ENCODE data around the gene NKAIN4.

NKAIN4 gene

DNA sequence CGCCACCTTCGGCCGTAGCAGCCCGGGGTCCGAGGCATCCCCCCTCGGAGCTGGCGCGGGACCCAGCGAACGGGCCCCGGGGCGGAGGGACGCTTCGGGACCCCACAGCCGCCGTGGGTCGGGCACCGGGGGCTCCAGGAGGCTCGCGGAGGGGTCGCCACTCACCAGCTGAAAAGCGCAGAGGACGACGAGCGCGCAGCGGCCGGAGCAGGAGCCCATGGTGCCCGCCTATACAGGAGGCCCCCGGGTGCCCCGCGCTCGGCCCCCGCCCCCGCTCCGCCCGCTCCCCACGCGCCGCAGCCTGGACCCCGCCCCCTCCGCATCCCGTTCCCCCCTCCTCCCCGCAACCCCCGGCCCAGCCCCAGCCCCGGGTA, at the start of gene NKAIN4:
Gene NKAIN4 (minus strand): TSS at position 232 of the 374 bp plus-strand sequence. CDS start 13 bp downstream, at position 219.
- no peak for DNase-seq (ENCODE audit: low spot score)

DNA sequence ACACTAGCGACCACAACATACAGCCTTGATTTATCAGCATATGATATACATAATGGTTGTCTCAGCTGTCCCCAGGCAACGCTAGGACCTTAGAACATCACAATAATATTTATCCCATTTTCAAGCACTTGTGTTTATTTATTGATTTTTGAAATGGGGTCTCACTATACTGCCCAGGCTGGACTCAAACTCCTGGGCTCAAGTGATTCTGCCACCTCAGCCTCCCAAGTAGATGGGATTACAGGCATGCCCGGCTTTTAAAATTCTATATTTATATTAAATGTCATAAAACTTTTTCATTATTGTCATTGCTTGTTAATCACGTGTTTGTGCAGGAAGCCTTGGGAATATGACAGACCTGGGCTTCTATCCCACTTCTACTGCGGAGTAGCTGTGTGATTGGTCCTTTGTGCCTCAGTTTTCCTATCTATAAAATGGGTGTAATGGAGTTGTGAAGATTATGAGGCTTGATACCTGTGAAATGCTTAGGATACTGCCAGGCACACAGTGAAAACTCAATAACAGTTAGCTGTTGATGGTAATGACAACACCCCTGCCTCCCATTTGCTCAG, 48.9 kb upstream of the NKAIN4 start:
- no peak for DNase-seq (ENCODE audit: low spot score)

DNA sequence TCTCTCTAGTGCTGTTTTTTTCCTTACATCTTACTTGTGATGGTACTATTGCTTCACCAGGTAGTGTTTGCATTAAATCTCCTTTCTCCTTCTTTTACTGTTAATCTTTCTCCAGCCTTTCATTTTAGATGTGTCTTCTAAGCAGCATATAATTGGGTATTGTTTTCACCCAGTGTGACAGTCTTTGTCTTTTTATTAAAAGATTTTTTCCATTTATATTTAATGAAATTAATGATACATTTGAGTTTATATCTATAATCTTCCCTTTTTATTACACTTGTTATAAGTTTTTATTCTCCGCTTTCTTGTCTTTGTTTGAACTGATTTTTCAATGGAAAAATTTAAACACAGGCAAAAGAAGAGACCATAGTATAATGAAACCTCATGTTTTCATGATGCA, 47.4 kb upstream of the NKAIN4 start:
- DNase-seq (ENCODE audit: low spot score) = no peak

DNA sequence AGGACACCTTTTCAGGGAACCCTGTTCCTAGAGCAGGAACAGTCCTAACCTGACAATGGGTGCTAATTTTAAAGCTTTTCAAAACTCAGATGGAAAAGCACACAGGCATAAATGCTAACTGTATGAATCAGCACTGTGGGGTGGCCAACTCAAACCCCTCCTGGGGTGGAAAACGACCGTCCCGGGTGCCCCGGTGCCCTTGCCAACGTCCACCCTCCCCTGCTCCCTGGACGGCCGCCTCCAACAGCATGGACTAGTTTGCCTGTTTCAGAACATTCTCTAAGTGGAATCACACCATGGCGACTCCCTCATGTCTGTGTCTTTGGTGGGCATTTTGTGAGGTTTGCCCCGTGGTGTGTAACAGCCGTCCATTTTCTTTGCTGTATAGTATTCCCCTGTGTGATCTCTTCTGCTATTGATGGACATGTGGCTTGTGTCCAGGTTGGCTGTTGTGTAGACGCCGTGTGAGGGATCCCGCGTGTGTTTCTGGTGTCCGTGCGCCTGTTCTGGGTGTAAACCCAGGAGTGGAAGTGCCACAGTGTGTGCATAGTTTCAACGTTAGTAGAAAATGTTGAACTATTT, 44.6 kb upstream of the NKAIN4 start:
- no peak for DNase-seq (ENCODE audit: low spot score)

DNA sequence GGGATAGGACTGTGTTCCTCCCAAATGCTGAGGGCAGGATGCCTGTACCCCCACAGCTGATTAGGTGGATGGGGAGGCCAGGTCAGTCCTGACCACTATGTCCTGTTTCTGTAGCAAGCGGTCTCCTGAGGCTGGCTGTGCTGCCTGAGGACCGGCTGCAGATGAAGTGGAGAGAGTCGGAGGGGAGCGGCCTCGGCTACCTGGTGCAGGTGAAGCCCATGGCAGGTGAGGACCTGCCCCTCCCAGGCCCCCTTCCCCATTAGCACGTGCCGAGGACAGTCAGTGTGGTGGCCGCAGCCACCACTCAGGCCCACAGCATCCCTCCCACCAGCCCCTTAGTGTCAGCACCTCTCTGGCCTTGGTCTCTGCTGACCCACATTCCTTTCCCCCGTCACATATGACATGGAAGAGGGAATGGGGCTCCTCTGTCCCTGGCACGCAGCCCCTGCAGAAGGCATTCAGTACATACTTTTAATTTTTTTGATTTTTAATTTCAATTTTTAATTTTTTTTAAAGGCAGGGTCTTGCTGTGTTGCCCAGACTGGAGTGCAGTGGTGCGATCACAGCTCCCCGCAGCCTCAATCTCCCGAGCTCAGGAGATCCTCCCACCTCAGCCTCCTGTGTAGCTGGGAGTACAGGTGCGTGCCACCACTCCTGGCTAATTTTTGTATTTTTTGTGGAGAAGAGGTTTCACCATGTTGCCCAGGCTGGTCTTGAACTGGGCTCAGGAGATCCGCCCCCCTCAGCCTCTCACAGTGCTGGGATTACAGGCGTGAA, 43.7 kb upstream of the NKAIN4 start:
- no peak for DNase-seq (ENCODE audit: low spot score)

DNA sequence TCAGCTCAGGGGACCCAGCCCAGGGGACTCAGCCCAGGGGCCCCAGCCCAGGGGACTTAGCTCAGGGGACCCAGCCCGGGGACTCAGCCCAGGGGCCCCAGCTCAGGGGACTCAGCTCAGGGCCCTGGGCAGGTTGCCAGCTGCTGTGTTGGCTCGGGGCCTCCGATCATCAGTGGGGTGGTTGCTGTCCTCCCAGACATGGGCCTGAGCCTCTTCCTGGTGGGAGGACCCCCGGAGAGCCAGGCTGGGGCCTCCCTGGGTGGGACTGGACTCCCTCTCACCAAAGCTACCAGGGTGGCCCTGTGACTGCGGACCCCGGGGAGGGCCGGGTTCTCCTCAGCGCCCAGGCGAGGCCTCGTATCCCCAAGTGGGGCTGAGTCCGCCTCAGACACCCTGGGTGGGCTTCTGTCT, 43.1 kb upstream of the NKAIN4 start:
- no peak for DNase-seq (ENCODE audit: low spot score)

DNA sequence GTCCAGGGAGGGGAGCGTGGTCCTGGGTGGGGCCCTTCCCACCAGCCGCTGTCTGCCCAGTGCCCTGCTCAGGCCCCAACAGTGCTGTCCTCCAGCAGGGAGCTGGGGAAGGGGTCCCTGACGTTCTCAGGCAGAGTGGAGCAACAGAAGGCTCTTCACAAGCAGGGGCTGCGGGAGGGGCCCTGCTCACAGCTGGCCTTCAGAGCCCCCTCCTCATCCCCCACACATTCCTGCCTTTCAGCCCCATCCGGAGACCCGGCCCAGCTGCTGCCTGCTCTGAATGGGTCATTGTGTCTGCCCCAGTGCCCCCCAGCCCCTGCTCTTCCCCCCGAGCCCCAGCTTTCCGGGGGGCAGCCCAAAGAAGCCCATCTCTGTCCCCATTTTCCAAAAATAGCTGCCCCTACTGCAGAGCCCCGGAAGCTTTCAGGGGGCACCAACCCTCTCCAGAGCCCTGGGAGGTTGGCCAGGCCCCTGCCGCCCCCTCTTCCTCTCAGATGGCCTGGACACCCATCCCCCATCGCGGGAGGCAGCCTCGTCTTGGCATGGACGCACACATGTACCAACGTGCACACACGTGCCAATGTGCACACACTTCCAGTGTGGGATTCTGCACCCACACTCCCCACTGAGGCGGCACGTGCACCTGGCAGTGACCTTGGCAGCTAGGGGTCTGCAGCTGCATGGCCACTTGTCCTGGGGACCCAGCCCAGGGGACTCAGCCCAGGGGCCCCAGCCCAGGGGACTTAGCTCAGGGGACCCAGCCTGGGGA, 42.5 kb upstream of the NKAIN4 start:
- DNase-seq (ENCODE audit: low spot score) = peak; percentile 14

DNA sequence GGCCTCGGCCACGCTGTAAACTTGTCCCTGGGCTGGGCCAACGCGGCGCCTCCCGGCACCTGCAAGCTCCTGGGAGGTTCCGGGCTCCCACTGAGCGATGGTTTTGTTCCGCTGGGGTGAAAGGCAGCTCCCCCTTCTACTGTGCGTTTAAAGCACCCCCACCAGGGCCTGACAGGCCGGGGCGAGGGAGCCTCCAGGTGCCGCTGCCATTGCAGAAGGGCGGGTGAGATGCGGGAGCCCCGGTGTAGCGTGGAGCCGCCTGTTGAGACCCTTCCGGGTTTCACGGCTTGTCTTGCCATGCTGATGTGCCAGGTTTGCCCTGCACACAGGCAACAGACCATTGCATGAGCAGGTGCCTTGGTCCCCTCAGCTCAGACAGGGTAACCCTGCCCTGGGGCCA, 41.6 kb upstream of the NKAIN4 start:
- DNase-seq (ENCODE audit: low spot score) = no peak

DNA sequence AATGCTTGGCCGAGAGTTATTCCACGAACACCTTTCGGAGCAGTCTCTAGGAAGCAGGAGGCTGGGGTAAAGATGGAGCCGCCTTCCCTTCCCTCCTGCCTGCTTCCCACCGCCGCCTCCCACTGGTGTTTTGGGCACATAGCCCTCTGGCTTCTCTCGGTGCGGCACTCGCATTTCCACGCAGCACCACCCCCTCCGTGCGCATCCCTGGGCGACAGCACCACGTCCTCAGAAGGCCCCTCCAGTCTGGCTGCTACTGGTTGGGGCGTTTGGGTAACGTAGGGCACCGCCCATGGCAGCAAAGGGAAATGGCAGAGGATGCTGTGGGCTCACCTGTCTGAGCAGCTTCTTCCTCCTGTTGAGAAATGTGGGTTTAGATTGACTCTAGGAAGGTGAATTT, 41.2 kb upstream of the NKAIN4 start:
- no peak for DNase-seq (ENCODE audit: low spot score)

DNA sequence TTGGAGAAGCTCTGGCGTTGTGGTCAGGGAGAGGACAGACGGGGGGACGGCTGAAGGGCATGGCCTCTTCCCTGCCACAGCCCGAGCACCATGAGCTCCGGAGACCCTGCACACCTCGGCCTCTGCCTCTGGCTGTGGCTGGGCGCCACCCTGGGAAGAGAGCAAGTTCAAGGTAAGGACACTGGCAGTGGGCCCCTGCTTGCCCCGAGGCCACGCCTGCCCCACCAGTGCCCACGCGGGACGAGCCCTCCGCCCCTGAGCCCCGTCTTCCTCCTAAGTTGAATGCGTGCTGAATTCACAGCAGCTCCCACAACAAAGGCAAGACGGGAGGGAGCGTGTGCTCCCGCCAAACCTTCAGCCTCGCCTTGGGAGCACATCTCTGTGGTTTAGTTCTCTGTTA, 40.8 kb upstream of the NKAIN4 start:
- DNase-seq (ENCODE audit: low spot score) = no peak

DNA sequence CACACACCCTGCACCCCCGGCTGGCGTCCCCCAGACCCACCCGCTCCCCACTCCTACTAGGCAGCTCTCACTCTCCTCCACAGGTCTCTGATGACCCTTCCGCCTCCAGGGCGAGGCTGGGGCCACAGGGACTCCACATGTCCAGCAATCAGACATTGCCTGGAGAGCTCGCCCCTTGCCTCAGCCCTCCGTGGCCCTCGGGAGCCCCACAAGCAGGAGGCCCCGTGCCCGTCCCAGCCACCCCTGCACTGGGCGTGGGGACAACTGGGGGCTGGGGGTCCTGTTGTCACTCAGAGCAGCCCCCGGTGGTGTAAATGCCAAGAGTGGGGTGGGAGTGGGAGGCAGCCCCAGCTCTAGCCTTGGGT, 40.3 kb upstream of the NKAIN4 start:
- no peak for DNase-seq (ENCODE audit: low spot score)

DNA sequence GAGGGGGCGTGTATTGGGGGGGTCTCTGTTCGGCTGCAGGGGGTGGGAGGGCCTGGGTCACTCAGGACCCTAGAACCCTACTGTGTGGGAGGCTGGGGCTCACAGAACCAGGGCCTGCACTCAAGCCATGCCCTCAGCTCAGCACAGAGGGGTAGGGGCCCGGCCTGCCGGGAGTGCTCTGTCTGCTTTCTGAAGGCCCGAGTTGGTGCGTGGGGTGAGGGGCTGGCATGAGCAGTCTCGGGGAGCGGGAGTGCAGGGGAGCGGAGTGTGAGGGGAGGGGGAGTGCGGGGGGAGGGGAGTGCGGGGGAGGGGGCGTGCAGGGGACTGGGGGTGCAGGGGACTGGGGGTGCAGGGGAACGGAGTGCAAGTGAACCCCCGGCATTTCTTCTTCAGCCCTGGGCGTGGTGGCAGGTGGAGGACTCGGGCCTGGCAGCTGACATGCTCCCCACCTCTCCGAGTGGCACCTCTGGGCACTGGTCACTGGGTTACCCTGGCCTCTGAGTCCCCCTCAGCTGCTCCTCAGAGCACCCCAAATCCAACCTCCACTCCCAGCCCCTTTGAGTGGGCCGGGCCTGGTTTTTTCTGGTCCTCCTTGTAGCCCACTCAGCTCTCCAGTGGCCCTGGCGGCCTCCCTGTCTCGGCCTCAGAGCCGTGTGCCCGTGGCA, 39.7 kb upstream of the NKAIN4 start:
- DNase-seq (ENCODE audit: low spot score) = no peak

DNA sequence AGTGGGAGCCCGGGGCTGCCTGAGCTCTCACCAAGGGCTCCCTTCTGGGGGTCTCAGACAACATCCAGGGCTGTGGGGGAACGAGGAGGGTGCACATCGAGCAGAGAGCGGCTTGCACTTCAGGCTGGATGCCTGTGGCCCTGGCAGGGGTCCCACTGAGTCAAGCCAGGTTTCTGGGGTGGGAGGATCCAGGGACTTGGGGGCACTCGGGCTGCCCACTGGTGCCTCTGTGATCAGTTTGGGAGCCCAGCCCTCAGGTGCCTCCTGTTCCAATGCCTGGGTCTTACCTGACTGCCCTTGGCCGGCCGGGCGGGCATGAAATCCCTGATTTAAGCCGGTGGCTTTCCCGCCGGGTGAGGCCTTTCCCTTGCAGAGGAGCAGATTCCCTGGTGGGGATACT, 39.2 kb upstream of the NKAIN4 start:
- DNase-seq (ENCODE audit: low spot score) = no peak

DNA sequence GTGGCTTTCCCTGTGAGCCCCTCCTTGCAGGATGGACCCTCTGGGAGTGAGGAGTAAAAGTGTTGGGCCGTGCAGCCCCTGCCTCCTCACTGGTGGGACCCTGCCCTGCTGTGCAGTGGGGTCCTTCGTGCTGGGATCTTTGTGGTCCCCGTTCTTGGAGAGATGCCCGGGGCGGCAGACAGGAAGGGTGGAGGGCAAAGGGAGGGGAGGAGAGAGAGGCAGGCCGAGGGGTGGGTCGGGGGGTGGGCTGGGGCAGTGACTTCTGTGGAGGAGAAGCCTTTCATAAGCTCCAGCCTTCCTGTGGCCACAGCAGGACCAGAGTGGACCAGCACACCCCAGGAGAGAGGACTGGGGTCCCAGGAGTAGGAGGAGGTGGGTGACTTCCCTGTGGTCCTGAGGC, 38.6 kb upstream of the NKAIN4 start, which contains the start of gene COL20A1:
Gene COL20A1 (plus strand): TSS at position 283 of the 400 bp plus-strand sequence. CDS start 1,922 bp downstream, outside the sequence.
- DNase-seq (ENCODE audit: low spot score) = no peak

DNA sequence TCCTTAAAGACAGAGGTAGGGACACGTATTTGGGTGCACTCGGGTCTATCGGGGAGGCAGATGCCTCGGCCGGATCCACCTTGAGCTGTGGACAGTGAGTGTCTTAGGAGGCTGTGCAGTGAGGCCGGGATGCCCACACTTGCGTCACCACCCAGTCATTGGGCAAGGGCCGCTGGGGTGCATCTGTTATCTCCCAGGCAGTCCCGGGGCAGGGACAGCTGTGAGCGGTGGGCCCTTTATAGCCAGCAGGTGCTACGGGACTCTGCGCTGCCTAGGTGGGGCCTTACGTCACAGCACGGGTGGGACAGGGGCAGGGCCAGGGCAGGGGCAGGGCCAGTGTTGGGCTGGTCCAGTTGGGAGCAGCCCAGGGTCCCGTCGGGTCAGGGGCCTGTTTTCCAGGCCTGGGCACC, 38.0 kb upstream of the NKAIN4 start:
- no peak for DNase-seq (ENCODE audit: low spot score)

DNA sequence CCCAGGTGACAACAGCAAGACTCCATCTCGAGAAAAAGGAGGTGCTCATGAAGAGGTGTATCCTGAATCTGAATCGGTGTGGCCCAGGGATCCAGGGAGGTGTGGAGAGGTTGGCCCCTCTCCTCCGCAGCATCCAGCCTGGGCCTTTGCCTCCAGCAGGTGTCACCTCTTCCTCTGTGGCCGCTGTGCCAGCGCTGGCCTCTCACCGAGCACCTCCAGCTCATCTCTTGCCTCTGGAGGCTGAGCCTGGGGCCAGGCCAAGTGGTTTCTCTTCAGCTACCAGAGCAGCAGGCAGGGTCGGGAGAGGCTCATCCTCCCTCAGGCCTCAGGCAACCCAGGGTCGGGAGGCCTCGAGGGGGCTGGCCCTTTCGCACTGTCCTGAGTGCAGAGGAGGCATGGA, 37.5 kb upstream of the NKAIN4 start:
- DNase-seq (ENCODE audit: low spot score) = no peak

DNA sequence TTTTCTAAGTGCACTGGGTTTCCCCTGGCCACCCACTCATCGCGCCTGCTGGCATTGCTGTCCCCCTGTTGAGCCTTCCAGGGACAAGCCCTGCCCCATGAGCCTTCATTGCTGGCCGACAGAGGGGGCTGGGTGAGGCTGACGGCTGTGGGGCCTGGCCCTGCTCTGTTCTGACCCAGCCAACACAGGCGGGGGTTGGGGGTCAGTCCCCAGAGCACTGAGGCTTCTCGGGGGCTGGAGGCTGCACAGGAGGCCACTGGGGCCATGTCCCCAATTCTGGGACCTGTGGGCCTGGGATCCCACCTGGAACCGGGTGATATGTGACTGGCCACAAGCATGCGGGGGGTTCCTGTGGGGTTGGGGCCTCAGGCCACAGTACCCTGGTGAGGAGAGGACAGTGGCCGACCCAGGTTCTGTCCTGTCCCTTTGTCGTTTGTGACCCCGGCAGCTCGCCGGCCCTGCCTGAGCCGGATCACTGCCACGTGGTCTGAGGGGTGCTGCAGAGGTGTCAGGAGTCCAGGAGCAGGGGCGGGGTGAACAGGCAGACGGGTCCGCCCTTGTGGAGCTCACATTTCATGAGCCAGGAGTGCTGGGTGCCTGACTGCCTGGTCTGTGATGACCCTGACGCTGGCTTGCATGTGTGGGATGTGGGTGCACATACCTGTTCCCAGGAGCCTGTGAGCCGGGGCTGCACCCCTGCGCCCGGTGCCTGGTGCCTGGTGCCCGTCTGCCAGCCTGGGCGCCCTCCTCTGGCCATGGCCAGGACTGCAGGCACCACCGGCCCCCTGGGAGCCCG, 36.6 kb upstream of the NKAIN4 start:
- DNase-seq (ENCODE audit: low spot score) = no peak

DNA sequence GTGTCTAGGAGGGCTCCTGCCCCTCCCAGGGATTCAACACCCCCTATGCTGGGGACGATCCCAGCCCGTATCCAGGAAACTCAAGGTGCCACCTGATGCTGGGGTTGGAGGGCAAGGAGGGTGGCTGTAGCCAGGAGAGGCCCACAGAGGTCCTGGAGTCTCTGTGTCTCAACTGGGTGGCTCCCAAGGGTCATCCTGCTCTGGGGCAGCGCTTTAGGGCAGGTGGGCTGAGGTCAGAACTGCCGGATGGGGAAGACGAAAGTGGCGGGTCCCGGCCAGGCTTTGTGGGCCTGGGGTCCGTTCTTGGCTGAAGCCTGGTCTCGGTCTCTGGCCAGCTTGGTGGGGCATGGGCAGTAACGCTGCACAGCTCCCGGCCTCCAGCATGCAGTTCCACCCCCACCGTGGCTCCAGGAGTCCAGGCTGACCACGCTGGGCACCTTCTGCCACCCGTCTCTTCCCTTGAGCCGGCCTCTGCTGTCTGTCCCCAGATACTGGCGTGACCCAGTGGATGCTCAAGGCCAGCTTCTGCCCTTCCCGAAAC, 35.9 kb upstream of the NKAIN4 start:
- DNase-seq (ENCODE audit: low spot score) = no peak

DNA sequence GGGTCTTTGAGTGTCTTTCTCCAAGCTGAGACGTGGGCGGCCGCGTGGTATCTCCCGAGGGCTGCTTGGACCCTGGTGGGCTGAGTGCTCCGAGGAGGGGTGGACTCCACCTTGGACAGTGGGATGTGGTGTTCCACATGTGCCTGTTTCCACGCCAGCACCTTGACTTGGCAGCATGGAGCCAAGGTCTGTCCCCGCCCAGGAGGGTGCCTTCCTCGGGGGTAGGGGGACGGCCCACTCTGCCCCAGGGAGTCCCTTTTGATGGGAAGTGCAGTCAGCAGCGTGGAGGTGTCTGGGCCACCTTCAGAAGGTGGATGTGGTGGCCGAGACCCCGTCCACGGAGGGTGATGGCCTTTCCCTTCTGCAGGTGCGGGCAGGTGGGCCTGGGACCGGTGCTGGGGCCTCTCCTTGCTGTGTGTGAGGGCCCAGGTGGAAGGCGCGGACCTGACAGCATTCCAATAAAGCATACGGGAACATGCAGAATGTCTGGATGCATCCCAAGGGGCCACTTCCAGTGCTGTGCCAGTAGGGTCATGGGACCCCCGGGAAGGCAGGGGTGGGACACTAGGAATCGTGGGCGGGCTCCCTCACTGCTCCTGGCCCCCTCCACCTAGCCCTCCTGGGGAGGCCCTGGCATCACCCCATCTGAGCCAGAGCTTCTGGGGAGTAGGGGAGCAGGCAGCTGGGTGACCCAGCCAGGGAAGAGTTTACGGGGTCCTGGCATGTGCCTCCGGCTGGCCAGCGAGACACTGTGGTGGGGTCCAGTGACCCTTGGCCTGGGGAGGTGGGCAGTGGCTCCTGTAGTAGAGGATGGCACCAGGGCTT, 35.3 kb upstream of the NKAIN4 start:
- no peak for DNase-seq (ENCODE audit: low spot score)

DNA sequence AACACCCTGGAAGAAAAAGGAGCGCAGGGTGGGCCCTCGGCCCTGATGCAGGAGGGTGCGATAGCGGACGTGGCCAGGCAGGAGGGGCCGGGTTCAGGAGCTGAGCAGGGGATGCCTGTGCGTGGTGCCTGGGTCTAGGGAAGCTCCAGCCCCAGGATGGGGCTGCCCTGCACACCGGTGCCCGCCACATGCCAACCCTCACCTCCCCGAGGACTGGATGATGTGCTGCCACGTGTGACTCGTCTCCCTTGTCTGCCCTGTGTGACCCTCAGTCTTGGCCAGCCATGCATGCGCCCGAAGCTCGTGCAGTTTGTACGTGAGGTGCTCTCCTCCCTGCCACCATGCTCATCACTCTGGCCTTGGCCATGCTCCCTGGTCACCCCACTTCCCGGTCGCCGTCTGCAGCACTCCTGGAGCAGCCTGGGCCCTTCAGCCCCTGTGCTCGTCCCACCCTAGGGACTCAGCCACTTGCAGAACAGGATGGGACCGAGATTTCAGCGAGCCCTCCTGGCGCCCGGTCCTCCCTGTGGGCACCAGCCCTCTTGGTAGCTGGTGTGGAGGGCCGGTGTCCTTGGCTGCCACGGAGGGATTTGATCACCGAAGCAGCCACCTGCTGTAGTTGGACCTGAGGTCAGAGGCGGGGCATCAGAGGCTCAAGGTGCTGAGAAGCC, 34.5 kb upstream of the NKAIN4 start:
- no peak for DNase-seq (ENCODE audit: low spot score)
